ENCODE measurements around the gene DCP2. TPM values are rescaled to one million over a fixed set of nuclear protein-coding genes. Genes with fewer than 3 reads are reported as not detected.

The DCP2 gene
- total and polyA plus RNA-seq, 10 of the 15 experiments (the other 5 are each of a cell fraction or from before 2014, with no cell fraction given), result 23.4 to 81.6 (median 47.4) TPM

- H2AFZ ChIP-seq (ENCODE audit: control insufficient read depth, low read depth, low read length), result no peak overlapping the region
- no TSS peak for BruUV-seq (replicated peaks)
- CTCF ChIA-PET, result no interaction called here
- POLR2A ChIA-PET, result no interaction called here
- H3K4me3 ChIP-seq, result no peak overlapping the region
- no peaks in the 10 kb centered on the region; a peak in 2 of 4 replicates for H3K27me3 ChIP-seq (replicated peaks in 1 of 2; ENCODE audit: control insufficient read depth in 2 of 2, insufficient read depth in 2 of 2, low read length in 1 of 2)
- H3K4me2 ChIP-seq (ENCODE audit: control insufficient read depth, insufficient read depth), result no peak overlapping the region
- no peak overlapping the region for H3K9ac ChIP-seq (ENCODE audit: control insufficient read depth, insufficient read depth, low read length)
- in situ Hi-C loops (cut with MboI), result no loop called here
- RAD21 ChIA-PET (ENCODE audit: unreplicated experiment), result no interaction called here
- 67% methylated on average over 6 of the region's 6 CpGs for WGBS (ENCODE audit: insufficient coverage, insufficient replicate concordance, low lambda C conversion rate, missing lambda C conversion rate)
- DNase-seq (ENCODE audit: low read depth, low spot score) (no peak), FAIRE-seq (no peak), ATAC-seq (no peak)
- intact Hi-C loops (cut with micrococcal nuclease; ENCODE audit: unreplicated experiment), result no loop called here
- no peaks in the 10 kb centered on the region for H3K36me3 ChIP-seq (ENCODE audit: control insufficient read depth in 2 of 2, insufficient read depth in 2 of 2, low read length in 1 of 2)
- no peaks in the 10 kb centered on the region for H3K79me2 ChIP-seq (ENCODE audit: control insufficient read depth, insufficient read depth, low read length)
- TF ChIP-seq SIX5 (IDR thresholded peaks at IDR 0.05; ENCODE audit: low read depth, low read length, severe bottlenecking), result no peak
- TF ChIP-seq CBX3 (IDR thresholded peaks at IDR 0.05; ENCODE audit: borderline replicate concordance, low read depth), result no peak
- H3K27ac ChIP-seq (ENCODE audit: control insufficient read depth, insufficient read depth), result no peak overlapping the region
- H3K4me1 ChIP-seq (ENCODE audit: control insufficient read depth, insufficient read depth, low read length), result peaks cover 8% of the 10 kb centered on the region; the same call in 1 of the 2 replicates
- no peaks in the 10 kb centered on the region for H4K20me1 ChIP-seq (ENCODE audit: control insufficient read depth, insufficient read depth)
- SMC1A ChIA-PET (ENCODE audit: uncharacterized antibody, unreplicated experiment), result no interaction called here
- no peaks in the 10 kb centered on the region for H3K9me3 ChIP-seq (replicated peaks; ENCODE audit: control insufficient read depth, insufficient read depth, low read length)
Measured at GRCh38 chr5:113062869-113063508, 86.4 kb downstream of the DCP2 start.

GRCh38 chr5:113063927-113064326 is 87.3 kb downstream of the DCP2 start:
- DNase-seq (ENCODE audit: low read depth, low spot score) (no peak), FAIRE-seq (no peak), ATAC-seq (no peak)
- POLR2A ChIA-PET, result no interaction called here
- Histone ChIP-seq H2AFZ (ENCODE audit: control insufficient read depth, low read depth, low read length) (no peak overlapping the region), H3K4me3 (no peak overlapping the region), H3K4me1 (ENCODE audit: control insufficient read depth, insufficient read depth, low read length) (peaks cover 8% of the 10 kb centered on the region; the same call in 1 of the 2 replicates), H3K9ac (ENCODE audit: control insufficient read depth, insufficient read depth, low read length) (no peak overlapping the region), H4K20me1 (ENCODE audit: control insufficient read depth, insufficient read depth) (no peaks in the 10 kb centered on the region), H3K9me3 (replicated peaks; ENCODE audit: control insufficient read depth, insufficient read depth, low read length) (no peaks in the 10 kb centered on the region), H3K79me2 (ENCODE audit: control insufficient read depth, insufficient read depth, low read length) (no peaks in the 10 kb centered on the region), H3K36me3 (ENCODE audit: control insufficient read depth in 2 of 2, insufficient read depth in 2 of 2, low read length in 1 of 2) (no peaks in the 10 kb centered on the region), H3K4me2 (ENCODE audit: control insufficient read depth, insufficient read depth) (no peak overlapping the region), H3K27ac (ENCODE audit: control insufficient read depth, insufficient read depth) (no peak overlapping the region), H3K27me3 (replicated peaks in 1 of 2; ENCODE audit: control insufficient read depth in 2 of 2, insufficient read depth in 2 of 2, low read length in 1 of 2) (no peaks in the 10 kb centered on the region; a peak in 2 of 4 replicates)
- in situ Hi-C loops (cut with MboI) (no loop called here), intact Hi-C loops (cut with micrococcal nuclease; ENCODE audit: unreplicated experiment) (no loop called here)
- no TSS peak for BruUV-seq (replicated peaks)
- CTCF ChIA-PET, result no interaction called here
- RAD21 ChIA-PET (ENCODE audit: unreplicated experiment), result no interaction called here
- SMC1A ChIA-PET (ENCODE audit: uncharacterized antibody, unreplicated experiment), result no interaction called here
- TF ChIP-seq CHD4 (IDR thresholded peaks at IDR 0.05), result no peak
- TF ChIP-seq SUPT20H (IDR thresholded peaks at IDR 0.05; ENCODE audit: borderline replicate concordance, control insufficient read depth, low read depth, low read length), result no peak
- TF ChIP-seq ZNF24 (IDR thresholded peaks at IDR 0.05), result no peak
- no peak for TF ChIP-seq GABPA (IDR thresholded peaks at IDR 0.05; ENCODE audit: low read depth)
- no peak for TF ChIP-seq NFYA (IDR thresholded peaks at IDR 0.05; ENCODE audit: borderline replicate concordance, low read depth, low read length)
- TF ChIP-seq HSF1 (IDR thresholded peaks at IDR 0.05; ENCODE audit: low read depth, low read length), result no peak
- no peak for TF ChIP-seq SRF (IDR thresholded peaks at IDR 0.05; ENCODE audit: low read depth in 2 of 2, low read length in 2 of 2)
- TF ChIP-seq BACH1 (IDR thresholded peaks at IDR 0.05; ENCODE audit: borderline replicate concordance), result no peak
- TF ChIP-seq POU2F2 (IDR thresholded peaks at IDR 0.05; ENCODE audit: borderline replicate concordance, low read depth, low read length), result no peak
- 52% methylated on average over 12 of the region's 12 CpGs for WGBS (ENCODE audit: insufficient coverage, insufficient replicate concordance, low lambda C conversion rate, missing lambda C conversion rate)
